Kidney epithelial cell (primary cell): ENCODE measurements around the gene OPHN1. TPM values are rescaled to one million over a fixed set of nuclear protein-coding genes. Genes with fewer than 3 reads are reported as not detected.

ENCODE experiments used
- DNase-seq: peaks from one replicate; pipeline ENCODE4 v3.0.0-alpha.2; 2010; ENCODE audit warnings: low read depth
- H3K27me3 ChIP-seq: 2 replicates; pipeline ENCODE4 v1.6.0; 2011; ENCODE audit warnings: low read length; ENCODE audit not compliant: control insufficient read depth, insufficient read depth
- H3K36me3 ChIP-seq: 2 replicates; pipeline ENCODE4 v1.5.1; 2011; ENCODE audit warnings: low read length; ENCODE audit not compliant: control insufficient read depth, insufficient read depth
- H3K4me3 ChIP-seq: 2 replicates; pipeline ENCODE4 v1.5.1; 2011; ENCODE audit warnings: low read depth, mild to moderate bottlenecking, control low read depth, low read length
- total RNA-seq: library from RNA; depleted of rRNA; stranded (reverse); fragments of >200 nt; gene quantifications from 2 replicates; pipeline ENCODE4 v1.2.3, GENCODE V29; 2015
- TF ChIP-seq, protein P1 (sequence below): IDR thresholded peaks from 2 replicates; pipeline ENCODE4 v1.5.1; 2011; ENCODE audit warnings: mild to moderate bottlenecking, moderate library complexity, low read length, control low read depth, inconsistent platforms; ENCODE audit not compliant: insufficient read depth, poor library complexity, severe bottlenecking

The OPHN1 gene
- total RNA-seq, 1 donor from 2014 or later: 6.9 TPM

- DNase-seq: no peak
- H3K27me3 ChIP-seq: no peaks in the 10 kb centered on the region
- no peak overlapping the region for H3K4me3 ChIP-seq
- TF ChIP-seq, protein P1, sequence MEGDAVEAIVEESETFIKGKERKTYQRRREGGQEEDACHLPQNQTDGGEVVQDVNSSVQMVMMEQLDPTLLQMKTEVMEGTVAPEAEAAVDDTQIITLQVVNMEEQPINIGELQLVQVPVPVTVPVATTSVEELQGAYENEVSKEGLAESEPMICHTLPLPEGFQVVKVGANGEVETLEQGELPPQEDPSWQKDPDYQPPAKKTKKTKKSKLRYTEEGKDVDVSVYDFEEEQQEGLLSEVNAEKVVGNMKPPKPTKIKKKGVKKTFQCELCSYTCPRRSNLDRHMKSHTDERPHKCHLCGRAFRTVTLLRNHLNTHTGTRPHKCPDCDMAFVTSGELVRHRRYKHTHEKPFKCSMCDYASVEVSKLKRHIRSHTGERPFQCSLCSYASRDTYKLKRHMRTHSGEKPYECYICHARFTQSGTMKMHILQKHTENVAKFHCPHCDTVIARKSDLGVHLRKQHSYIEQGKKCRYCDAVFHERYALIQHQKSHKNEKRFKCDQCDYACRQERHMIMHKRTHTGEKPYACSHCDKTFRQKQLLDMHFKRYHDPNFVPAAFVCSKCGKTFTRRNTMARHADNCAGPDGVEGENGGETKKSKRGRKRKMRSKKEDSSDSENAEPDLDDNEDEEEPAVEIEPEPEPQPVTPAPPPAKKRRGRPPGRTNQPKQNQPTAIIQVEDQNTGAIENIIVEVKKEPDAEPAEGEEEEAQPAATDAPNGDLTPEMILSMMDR: no peak
- H3K36me3 ChIP-seq: no peaks in the 10 kb centered on the region
These were observed 176.3 kb downstream of the OPHN1 start for GRCh38 chrX:68256990-68257389.

DNA sequence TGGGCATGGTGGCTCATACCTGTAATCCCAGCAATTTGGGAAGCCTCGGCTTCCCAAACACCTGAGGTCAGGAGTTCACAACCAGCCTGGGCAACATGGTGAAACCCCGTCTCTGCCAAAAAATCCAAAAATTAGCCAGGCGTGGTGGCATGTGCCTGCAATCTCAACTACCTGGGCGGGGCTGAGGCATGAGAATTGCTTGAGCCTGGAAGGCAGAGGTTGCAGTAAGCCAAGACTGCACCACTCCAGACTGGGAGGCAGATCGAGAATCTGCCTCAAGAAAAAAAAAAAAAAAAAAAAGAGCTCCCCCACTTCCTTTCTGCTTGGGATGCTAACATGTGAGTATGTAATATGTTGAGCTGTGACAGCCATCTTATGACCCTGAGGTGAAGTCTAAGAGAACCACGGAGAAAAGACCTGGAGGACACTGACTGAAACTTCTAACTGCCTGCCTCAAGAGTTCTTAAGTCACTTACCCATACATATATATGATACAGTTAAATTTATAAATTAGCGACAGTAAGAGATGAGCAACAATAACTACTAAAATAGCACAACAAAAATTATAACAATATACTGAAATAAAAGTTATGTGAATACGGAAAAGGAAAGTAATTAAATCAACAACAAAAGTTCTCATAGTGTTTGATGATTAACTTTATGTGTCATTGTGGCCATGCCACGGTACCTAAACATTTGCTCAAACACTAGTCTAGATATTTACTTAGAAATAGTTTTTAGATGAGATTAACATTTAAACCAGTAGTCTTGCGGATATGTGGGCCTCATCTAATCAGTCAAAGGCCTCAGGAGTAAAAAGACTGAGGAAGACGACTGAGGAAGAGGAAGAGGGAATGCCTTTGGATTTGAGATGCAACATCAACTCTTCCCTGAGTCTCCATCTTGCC is 178.3 kb downstream of the OPHN1 start:
- no peaks in the 10 kb centered on the region for H3K36me3 ChIP-seq
- DNase-seq: peak; percentile 12
- H3K27me3 ChIP-seq: no peaks in the 10 kb centered on the region
- no peak overlapping the region for H3K4me3 ChIP-seq
- TF ChIP-seq, protein P1: no peak

DNA sequence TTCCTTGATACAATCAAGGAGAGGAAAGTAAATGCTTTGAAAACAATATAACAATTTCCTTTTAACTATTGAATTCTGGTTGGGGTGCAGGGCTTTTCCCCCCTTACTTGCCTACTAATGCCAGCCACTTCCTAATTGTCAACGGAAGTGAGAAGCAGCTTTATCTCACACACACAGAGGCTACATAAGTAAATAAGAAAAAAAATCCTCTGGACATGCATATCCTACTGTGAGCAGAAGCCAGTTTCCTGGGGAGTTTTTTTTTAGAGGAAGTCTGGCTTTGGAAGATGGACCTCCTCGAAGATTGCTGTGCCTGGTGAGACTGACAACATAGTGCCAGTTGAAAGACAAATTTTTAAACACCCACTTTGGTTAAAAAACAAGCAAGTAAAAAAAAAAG is 180.6 kb downstream of the OPHN1 start:
- TF ChIP-seq, protein P1: no peak
- no peak overlapping the region for H3K4me3 ChIP-seq

GRCh38 chrX:68249903-68250302 is 183.4 kb downstream of the OPHN1 start:
- Histone ChIP-seq H3K36me3 (no peaks in the 10 kb centered on the region), H3K27me3 (no peaks in the 10 kb centered on the region), H3K4me3 (no peak overlapping the region)
- no peak for DNase-seq
- TF ChIP-seq, protein P1: no peak

More for the DNA sequence above, 180.6 kb downstream of the OPHN1 start:
- DNase-seq: no peak
- Histone ChIP-seq H3K36me3 (no peaks in the 10 kb centered on the region), H3K27me3 (no peaks in the 10 kb centered on the region)

- Histone ChIP-seq H3K27me3 (no peaks in the 10 kb centered on the region), H3K4me3 (no peak overlapping the region), H3K36me3 (no peaks in the 10 kb centered on the region)
- no peak for DNase-seq
- TF ChIP-seq, protein P1: no peak
These were observed 183.9 kb downstream of the OPHN1 start for GRCh38 chrX:68249401-68249831.
